Measurements from ENCODE around the gene PRRT1B. TPM values are rescaled to one million over a fixed set of nuclear protein-coding genes. Genes with fewer than 3 reads are reported as not detected.
A peak's percentile ranks its signal among the peaks of the same experiment; 100 is the strongest.

The PRRT1B gene
- total RNA-seq, 4 donors from 2014 or later, result 1.6 to 12.3 (median 5.7) TPM; not detected in 1

DNA sequence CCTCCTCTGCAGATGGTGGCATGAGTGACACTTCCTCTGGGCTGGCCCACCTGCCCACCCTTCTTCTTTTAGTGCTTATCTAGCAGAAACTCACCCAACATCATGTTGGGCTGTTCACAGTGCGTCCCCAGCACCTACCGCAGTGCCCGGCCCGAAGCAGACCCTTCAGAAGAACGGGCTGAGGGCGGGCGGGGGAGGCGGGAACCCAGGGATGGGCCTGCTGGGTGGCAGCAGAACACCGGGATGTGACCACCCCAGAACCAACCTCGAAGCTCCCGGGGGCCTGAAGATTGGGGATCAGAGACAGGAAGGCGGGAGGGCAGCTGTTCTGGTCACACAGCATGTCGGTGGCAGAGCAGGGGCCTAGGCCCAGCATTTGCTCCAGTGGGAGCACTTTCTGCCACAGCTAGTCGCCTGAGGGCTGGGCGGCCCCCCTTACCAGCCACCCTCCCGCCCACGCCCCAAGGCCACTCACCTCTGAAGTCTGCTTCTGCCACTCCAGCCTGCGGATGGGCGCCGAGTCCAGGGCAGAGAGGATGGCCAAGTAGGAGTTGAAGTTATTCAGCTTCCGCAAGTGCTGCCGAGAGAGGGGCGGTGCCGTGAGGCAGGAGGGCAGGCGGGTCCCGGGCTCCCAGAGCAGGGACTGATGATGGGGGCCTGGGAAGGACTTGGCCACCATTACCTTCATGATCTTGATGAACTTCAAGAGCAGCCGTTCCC, 38.7 kb downstream of the PRRT1B start:
- Histone ChIP-seq H3K9me3 (no peaks in the 10 kb centered on the region), H3K4me3 (no peak overlapping the region), H3K27me3 (no peaks in the 10 kb centered on the region), H3K27ac (no peak overlapping the region), H3K4me1 (peaks cover 0 to 9% (median 0%) of the 10 kb centered on the region in 4 donors), H3K36me3 (peaks cover 0 to 58% (median 25%) of the 10 kb centered on the region in 4 donors)
- no peak for DNase-seq
- intact Hi-C loops (cut with DNase I; ENCODE audit: low total_unique reads), result no loop called here
- 97% methylated on average over 27 of the region's 27 CpGs; no CpG with 5 or more reads in 1 of the 2 donors for WGBS, 2 donors (ENCODE audit: low coverage in 1 of 2)
- in situ Hi-C loops (cut with MboI; ENCODE audit: low pct_ligation_motif_present in 1 of 4, low pct_unique_long_range_greater_than_20kb in 1 of 4, low sequenced_read_pairs in 3 of 4), result no loop called here
- TF ChIP-seq POLR2AphosphoS5 (IDR thresholded peaks at IDR 0.05) (no peak), CTCF (IDR thresholded peaks at IDR 0.05) (no peak), EP300 (IDR thresholded peaks at IDR 0.05; ENCODE audit: low read depth) (no peak), POLR2A (IDR thresholded peaks at IDR 0.05) (no peak)

- in situ Hi-C loops (cut with MboI; ENCODE audit: low pct_ligation_motif_present in 1 of 4, low pct_unique_long_range_greater_than_20kb in 1 of 4, low sequenced_read_pairs in 3 of 4), result no loop called here
- H3K27me3 ChIP-seq, result no peaks in the 10 kb centered on the region
- no peak overlapping the region for H3K4me3 ChIP-seq
- peaks cover 0 to 52% (median 21%) of the 10 kb centered on the region in 4 donors for H3K36me3 ChIP-seq
- TF ChIP-seq EP300 (IDR thresholded peaks at IDR 0.05; ENCODE audit: low read depth) (no peak), POLR2AphosphoS5 (IDR thresholded peaks at IDR 0.05) (no peak), CTCF (IDR thresholded peaks at IDR 0.05) (no peak), POLR2A (IDR thresholded peaks at IDR 0.05) (no peak)
- intact Hi-C loops (cut with DNase I; ENCODE audit: low total_unique reads), result no loop called here
- peaks cover 0 to 9% (median 0%) of the 10 kb centered on the region in 4 donors for H3K4me1 ChIP-seq
- DNase-seq, result no peak
- no peak overlapping the region for H3K27ac ChIP-seq
- WGBS, 2 donors (ENCODE audit: low coverage in 1 of 2), result 88% methylated on average over 7 of the region's 7 CpGs; no CpG with 5 or more reads in 1 of the 2 donors
- H3K9me3 ChIP-seq, result no peaks in the 10 kb centered on the region
Measured at GRCh38 chr9:131584858-131585257, 39.5 kb downstream of the PRRT1B start.

GRCh38 chr9:131585375-131585774, 40.1 kb downstream of the PRRT1B start:
- Histone ChIP-seq H3K9me3 (no peaks in the 10 kb centered on the region), H3K4me1 (peaks cover 0 to 9% (median 0%) of the 10 kb centered on the region in 4 donors), H3K4me3 (no peak overlapping the region), H3K27me3 (no peaks in the 10 kb centered on the region), H3K36me3 (peaks cover 0 to 55% (median 18%) of the 10 kb centered on the region in 4 donors), H3K27ac (no peak overlapping the region)
- TF ChIP-seq POLR2A (IDR thresholded peaks at IDR 0.05) (no peak), CTCF (IDR thresholded peaks at IDR 0.05) (no peak), POLR2AphosphoS5 (IDR thresholded peaks at IDR 0.05) (no peak)
- DNase-seq, result peak; percentile 30
- in situ Hi-C loops (cut with MboI; ENCODE audit: low pct_ligation_motif_present in 1 of 4, low pct_unique_long_range_greater_than_20kb in 1 of 4, low sequenced_read_pairs in 3 of 4) (no loop called here), intact Hi-C loops (cut with DNase I; ENCODE audit: low total_unique reads) (no loop called here)
- 69% methylated on average over 8 of the region's 8 CpGs; no CpG with 5 or more reads in 1 of the 2 donors for WGBS, 2 donors (ENCODE audit: low coverage in 1 of 2)

DNA sequence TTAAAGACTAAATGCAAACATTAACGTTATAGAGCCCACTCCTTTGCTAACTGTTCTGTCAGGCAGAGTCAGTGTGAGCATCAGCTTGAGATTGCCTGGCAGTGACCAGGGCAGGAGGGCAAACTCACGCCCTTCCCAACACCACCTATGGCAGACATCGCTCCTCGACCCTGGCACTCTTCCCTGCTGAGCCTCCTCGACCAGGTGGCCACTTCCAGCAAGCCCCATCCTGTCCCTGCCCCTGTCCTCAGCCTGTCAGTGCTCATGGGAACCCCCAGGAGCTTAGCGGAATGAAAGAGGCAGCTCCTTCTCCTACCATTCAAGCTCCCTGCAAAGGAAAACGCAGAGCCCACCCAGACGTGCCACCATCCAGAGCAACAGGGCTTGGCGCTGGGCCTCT, 42.0 kb downstream of the PRRT1B start:
- H3K27ac ChIP-seq, result no peak overlapping the region
- no peaks in the 10 kb centered on the region for H3K9me3 ChIP-seq
- peaks cover 0 to 45% (median 14%) of the 10 kb centered on the region in 4 donors for H3K36me3 ChIP-seq
- peaks cover 0 to 16% (median 0%) of the 10 kb centered on the region in 4 donors for H3K4me1 ChIP-seq
- in situ Hi-C loops (cut with MboI; ENCODE audit: low pct_ligation_motif_present in 1 of 4, low pct_unique_long_range_greater_than_20kb in 1 of 4, low sequenced_read_pairs in 3 of 4) (no loop called here), intact Hi-C loops (cut with DNase I; ENCODE audit: low total_unique reads) (no loop called here)
- H3K4me3 ChIP-seq, result no peak overlapping the region
- TF ChIP-seq CTCF (IDR thresholded peaks at IDR 0.05), result no peak
- no peak for TF ChIP-seq POLR2A (IDR thresholded peaks at IDR 0.05)
- no peak for TF ChIP-seq POLR2AphosphoS5 (IDR thresholded peaks at IDR 0.05)
- no peak for TF ChIP-seq EP300 (IDR thresholded peaks at IDR 0.05; ENCODE audit: low read depth)
- WGBS, 2 donors (ENCODE audit: low coverage in 1 of 2), result 67 to 85% methylated on average over 3 to 7 of the region's 9 CpGs
- no peaks in the 10 kb centered on the region for H3K27me3 ChIP-seq
- no peak for DNase-seq

Data from transverse colon (tissue), 4 donors.